HepG2 (cell line): Measurements from ENCODE around the gene BTAF1.

Experiments
- FOXA1 ChIP-seq, 2 experiments: fragments of 450-650 bp in 1 of 2; sonication (generic) in 1 of 2; formaldehyde crosslinking in 1 of 2; IDR thresholded peaks; 2 replicates each; pipeline versions ENCODE4 v1.4.0 to v1.6.1; 2016 to 2020; ENCODE audit warnings: missing genetic modification reagents in 1 of 2
- MLX ChIP-seq: IDR thresholded peaks from 2 replicates; pipeline ENCODE4 v1.6.1; 2016
- REPIN1 ChIP-seq: sonication (generic); formaldehyde crosslinking; IDR thresholded peaks from 2 replicates; pipeline ENCODE4 v1.8.0; 2022; ENCODE audit warnings: missing genetic modification reagents, low read depth, mild to moderate bottlenecking, borderline replicate concordance
- ZBTB4 ChIP-seq: sonication (generic); formaldehyde crosslinking; IDR thresholded peaks from 2 replicates; pipeline ENCODE4 v1.4.0; 2020; ENCODE audit warnings: missing genetic modification reagents, mild to moderate bottlenecking, borderline replicate concordance

GRCh38 chr10:92001995-92002394 lies 78.4 kb downstream of the BTAF1 start:
- no peak for TF ChIP-seq MLX (CRISPR knock-in tag)
- TF ChIP-seq FOXA1 (IDR thresholded peaks at IDR 0.05), result no peak
- no peak for TF ChIP-seq FOXA1 (CRISPR knock-in tag; IDR thresholded peaks at IDR 0.05)
- no peak for TF ChIP-seq REPIN1 (CRISPR knock-in tag)
- no peak for TF ChIP-seq ZBTB4 (CRISPR knock-in tag)
